ENCODE data around the gene SERPINA12.
"Not testable (repeated sequence)": the region's sequence is repeated elsewhere in the genome, so short reads cannot be mapped to it uniquely, and the experiment has no call there.

SERPINA12 gene

DNA sequence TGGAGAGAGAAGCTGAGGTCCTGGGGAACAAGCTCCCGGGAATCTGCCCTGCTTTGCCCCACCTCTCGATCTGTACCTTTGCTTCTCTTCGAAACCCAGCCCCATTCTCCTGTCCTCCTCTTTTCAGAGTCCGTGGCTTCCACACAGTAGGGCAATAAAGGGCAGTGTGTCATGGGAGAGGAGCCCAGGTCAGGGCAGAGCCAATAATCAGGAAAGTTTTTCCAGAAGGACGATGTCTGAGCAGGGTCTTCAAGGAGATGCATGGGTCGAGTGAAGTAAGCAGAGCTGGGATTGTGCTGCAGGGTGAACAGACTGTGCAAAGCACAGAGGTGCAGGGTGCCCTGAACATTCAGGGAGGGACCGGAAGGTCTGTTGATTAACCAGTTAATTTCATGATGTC lies 29.9 kb upstream of the SERPINA12 start:
- FAIRE-seq (no peak), DNase-seq (ENCODE audit: extremely low spot score, insufficient read length, low read depth) (no peak)

DNA sequence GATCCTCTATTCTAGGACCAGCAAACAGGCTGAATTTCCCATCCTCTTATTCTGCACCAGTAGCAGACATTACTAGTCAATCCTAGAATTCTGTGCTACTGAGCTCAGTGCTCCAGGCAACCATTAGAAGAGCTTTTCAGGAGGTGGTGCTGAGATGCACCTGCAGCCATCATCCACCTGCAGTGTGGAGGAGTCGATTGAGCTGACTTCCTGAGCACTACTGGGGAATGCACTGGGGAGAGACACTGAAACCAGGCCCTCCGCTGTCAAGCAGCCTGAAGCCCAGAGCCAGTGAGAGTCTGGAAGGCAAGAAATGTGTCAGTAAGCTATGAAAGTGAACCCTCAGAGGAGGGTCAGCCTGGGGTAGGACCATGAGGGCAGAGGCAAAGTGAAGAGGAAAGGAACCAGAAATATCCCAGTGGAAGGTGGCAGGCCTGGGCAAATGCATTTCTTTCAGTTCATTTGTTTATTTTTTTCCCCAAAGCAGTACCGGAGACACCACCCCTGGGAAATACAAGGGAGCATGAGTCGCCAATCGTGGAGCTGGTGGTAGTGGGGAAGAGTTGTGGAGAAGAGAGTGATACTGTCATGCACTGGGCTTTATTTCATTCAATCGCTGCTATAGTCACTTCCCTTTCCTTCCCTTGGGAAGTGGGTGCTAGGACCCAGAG lies 28.9 kb upstream of the SERPINA12 start:
- FAIRE-seq, result no peak
- no peak for DNase-seq (ENCODE audit: extremely low spot score, insufficient read length, low read depth)

- DNase-seq (ENCODE audit: extremely low spot score, insufficient read length, low read depth), result no peak
- FAIRE-seq, result peak; percentile 48
These were observed 27.6 kb upstream of the SERPINA12 start for GRCh38 chr14:94536836-94537235.

GRCh38 chr14:94535506-94535905 lies 26.2 kb upstream of the SERPINA12 start:
- no peak for DNase-seq (ENCODE audit: extremely low spot score, insufficient read length, low read depth)
- no peak for FAIRE-seq

DNA sequence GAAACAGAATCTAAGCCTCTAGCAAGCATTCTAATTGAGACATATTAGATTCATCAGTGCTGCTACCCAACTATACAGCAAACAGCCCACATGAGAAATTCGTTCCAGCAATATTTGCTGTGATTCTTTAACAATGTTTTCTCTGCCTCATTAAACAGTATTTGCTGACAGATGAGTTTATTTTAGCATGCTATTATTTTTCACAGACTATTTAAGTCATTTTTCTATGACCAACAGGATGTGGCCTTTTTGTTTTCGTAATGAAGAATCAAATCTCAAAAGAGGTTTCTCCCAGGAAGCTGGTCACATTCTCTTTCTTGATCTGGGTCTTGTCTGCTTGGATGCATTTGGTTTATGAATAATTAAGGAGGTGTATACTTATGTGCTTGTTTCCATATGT lies 23.2 kb upstream of the SERPINA12 start:
- FAIRE-seq (peak; percentile 69), DNase-seq (ENCODE audit: extremely low spot score, insufficient read length, low read depth) (no peak)

DNA sequence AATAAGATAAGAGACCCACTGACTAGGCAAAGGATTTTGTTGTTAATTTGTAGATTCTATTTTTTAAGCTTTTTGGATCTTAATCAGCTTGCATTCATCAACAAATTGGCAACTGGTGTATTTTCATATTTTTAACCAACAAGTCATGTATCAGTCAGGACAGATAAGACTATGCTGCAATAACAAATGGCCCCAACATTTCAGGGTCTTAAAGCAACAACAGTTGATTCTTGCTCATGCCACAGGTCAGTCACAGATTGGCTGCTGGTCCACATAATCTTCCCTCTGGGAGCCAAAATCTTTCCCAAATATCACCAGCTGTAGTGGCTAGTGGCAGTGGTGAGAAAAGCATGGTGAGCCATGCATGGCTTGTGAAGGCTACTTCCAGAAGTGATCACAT lies 21.9 kb upstream of the SERPINA12 start:
- FAIRE-seq (no peak), DNase-seq (ENCODE audit: extremely low spot score, insufficient read length, low read depth) (no peak)

DNA sequence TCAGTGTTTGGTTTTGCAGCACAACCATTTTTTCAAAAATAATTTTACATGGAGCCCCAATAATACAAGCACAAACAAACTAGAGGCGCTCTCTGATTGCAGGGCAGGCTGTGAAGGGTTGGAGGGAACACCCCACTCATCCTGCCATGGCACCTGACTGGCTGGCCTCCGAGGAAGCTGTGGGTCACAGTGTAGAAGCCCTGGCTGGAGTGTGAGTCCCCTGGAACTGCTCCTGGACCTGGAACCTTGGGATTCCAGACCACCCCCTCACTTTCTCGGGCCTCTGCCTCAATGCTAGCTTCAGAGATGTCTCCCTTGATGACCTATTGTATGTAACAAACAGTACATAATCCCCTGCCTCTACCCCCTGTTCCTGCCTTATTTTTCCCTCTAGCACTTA lies 14.8 kb upstream of the SERPINA12 start:
- FAIRE-seq (no peak), DNase-seq (ENCODE audit: extremely low spot score, insufficient read length, low read depth) (no peak)

DNA sequence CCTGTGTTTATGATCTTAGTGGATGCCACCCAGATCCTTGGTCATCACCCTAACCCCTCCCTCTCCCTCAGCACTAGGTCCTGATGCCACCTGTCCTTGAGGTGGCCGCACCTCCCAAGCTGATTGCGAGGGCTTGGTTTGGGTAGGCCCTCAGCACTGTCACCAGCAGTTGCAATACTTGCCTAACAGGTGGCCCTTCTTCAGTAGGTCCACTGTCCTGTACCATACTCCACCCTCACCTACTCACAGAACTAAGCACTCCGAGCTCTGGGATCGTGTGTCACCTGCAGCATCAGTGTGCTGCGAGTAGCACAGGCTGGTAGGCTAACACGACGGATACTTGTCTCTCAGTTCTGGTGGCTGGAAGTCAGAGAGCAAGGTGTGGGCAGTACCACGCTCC lies 14.0 kb upstream of the SERPINA12 start:
- FAIRE-seq (no peak), DNase-seq (ENCODE audit: extremely low spot score, insufficient read length, low read depth) (no peak)

DNA sequence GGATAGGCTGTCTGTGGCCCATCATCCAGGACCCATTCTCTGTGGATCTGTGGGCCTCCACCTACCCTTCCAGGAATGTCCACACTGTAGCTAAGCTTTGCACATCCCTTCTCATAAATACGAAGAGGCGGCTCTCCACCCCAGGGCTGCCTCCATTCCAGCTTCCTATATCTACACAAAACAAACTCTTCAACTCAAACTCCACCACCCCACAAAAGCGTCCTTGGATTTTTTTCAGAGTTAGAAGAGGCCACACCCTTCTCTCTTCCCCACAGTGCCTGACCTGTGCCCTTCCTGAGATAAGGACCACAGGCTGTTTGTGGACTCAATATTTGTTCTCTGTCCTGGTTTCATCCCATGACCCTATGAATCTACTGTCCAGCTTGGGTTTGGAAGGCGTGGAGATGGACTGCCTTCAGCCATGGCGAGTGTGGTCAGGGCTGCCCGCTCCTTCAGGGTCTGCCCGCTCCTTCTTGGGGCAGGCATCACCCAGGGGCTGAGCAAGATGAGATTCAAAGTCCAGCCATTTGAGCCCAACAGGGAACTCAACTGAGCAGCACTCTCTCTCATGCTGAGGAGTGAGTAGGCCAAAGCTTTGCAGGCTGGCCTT lies 13.0 kb upstream of the SERPINA12 start:
- FAIRE-seq, result no peak
- DNase-seq (ENCODE audit: extremely low spot score, insufficient read length, low read depth), result no peak

DNA sequence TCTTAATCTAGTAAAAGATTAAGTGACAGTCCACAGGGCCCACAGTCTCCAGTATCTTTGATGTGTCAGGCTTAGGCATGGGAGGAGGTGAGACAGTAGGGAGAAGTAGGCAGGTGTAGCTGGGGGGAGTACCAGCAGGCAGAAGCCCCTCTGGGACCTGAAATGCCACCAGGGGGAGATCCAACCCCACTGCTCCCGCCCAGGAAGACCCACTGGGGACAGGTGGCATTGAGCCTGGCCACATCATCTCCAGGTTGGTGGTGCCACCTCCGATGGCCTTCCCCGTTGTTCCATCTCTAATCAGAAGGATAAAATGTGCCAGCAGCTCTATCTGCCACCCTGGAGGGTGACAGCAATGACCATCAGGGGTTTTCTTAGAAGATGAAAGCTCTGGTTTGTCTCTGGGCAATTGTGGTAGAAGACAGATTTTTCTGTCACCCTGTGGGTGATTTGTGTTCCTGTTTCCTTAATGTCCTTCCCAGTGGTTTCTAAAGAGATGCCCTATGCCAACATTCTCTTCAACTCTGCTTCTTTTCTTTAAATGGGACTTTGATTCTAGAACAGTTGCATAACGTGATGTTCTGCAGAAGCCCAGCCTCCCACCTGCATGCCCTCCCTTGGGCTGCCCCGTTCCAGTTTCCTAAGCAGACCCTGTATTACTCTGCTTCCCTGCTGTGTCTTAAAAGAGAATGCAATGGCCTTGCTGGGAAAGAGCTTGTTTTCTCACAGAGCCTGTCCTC lies 12.3 kb upstream of the SERPINA12 start:
- FAIRE-seq, result no peak

GRCh38 chr14:94517641-94518257 lies 8.5 kb upstream of the SERPINA12 start:
- DNase-seq (ENCODE audit: extremely low spot score, insufficient read length, low read depth) (no peak), FAIRE-seq (no peak)

More for the DNA sequence above, 12.3 kb upstream of the SERPINA12 start:
- DNase-seq (ENCODE audit: extremely low spot score, insufficient read length, low read depth), result no peak

DNA sequence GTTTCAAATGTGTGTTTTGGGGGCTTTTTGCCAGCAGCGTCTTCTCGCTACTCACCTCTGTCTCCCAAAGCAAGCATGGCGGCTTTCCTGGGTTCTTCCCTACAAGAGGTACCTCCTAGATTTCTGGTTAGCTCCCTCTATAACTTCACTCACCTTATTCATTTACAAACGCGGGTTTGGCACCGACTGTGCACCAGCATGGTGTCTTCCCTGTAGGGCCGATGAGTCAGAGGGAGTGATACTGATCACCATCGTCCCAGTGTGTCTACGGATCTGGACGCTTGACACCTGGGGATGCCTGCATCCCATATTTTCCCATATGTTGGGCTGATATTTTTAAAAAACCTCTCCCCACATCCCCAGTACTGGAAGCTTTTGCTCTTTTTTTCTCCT lies 8.0 kb upstream of the SERPINA12 start:
- FAIRE-seq, result no peak
- no peak for DNase-seq (ENCODE audit: extremely low spot score, insufficient read length, low read depth)

DNA sequence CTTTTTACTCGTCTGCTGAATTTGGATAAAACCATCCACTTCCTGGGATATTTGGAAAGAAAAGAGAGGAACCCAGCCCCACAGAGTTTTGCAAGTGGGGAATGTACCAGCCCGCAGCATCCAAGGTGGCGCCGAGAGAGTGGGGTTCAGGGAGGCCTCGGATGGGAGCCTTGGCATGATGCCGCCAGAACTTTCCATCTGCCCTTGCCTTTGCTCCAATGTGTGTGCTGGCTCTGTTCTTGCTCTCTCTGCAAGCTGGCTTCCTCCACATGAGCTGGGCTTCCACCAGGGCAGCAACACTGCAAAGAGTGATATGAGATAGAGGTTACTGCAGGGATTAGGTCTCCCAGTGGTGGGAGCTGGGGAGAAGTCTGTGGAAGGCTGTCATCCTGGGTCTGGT lies 6.6 kb upstream of the SERPINA12 start:
- FAIRE-seq, result no peak
- no peak for DNase-seq (ENCODE audit: extremely low spot score, insufficient read length, low read depth)

DNA sequence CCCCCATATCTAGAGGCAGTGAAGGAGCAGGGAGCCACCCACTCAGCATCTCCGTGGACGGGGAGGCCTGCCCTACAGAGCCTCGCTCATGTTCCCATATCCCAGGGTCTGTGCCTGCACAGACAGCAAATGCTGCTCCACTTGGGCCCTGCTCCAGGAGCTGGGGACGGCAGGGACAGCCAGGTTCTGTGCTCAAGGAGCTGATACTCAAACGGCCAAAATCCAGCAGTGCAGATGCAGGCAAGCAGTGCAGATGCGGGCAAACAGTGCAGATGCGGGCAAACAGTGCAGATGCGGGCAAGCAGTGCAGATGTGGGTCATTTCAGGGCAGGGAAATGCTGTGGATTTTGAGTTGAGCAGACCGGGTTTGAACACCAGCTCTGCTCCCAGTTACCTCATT lies 6.2 kb upstream of the SERPINA12 start:
- no peak for FAIRE-seq
- DNase-seq (ENCODE audit: extremely low spot score, insufficient read length, low read depth), result no peak

DNA sequence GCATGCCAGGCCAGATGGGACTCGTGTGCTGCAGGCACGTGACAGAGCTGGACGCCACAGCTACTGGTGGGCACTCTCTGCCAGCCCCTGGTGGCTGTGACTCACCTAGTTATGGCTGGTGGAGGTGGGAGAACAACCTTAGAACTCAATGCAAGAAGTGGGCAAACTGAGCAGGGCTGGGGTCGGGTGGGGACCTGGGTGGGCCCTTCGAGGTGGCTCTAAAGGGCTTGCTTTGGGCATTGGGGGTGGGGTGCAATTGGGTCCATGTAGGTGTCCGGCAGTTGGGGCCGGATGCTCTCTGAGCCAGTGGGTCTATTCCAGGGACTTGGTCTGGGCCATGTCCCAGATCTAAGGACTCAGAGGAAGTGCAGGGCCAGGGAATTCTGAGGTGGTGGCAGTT lies 5.1 kb upstream of the SERPINA12 start:
- FAIRE-seq, result no peak
- DNase-seq (ENCODE audit: extremely low spot score, insufficient read length, low read depth), result no peak

DNA sequence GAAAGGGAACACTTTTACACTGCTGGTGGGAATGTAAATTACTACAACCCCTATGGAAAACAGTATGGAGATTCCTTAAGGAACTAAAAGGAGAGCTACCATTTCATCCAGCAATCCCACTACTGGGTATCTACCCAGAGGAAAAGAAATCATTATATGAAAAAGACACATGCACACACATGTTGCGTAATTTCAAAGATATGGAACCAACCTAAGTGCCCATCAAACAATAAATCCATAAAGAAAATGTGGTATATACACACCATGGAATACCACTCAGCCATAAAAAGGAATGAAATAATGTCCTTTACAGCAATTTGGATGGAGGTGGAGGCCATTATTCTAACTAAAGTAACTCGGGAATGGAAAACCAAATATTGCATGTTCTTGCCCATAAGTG lies 1.2 kb upstream of the SERPINA12 start:
- not testable (repeated sequence) for FAIRE-seq; DNase-seq (ENCODE audit: extremely low spot score, insufficient read length, low read depth)

DNA sequence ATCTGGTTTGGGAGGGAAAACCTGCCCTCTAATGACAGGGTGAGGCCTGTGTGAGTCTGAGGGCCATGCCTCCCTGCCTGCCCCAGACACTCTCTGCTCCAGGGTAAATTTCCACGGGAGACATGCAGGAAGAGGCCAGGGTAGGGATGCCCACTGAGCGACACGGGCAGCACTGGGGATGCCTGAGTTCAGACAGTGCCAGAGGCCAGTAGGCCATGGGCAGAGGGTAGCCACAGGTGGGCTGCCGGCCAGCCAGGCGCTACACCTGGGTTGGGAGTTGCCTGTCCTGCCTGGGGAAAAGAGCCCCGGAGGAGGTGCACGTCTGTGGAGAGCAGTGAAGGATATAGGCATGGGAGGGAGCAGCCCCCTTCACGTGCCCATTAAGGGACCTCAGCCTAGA lies 3.6 kb downstream of the SERPINA12 start:
- FAIRE-seq (no peak), DNase-seq (ENCODE audit: extremely low spot score, insufficient read length, low read depth) (no peak)

- FAIRE-seq (no peak), DNase-seq (ENCODE audit: extremely low spot score, insufficient read length, low read depth) (no peak)
These were observed 4.1 kb downstream of the SERPINA12 start for GRCh38 chr14:94505206-94505605.

GRCh38 chr14:94501588-94502516 lies 7.4 kb downstream of the SERPINA12 start:
- no peak for FAIRE-seq
- DNase-seq (ENCODE audit: extremely low spot score, insufficient read length, low read depth), result no peak

DNA sequence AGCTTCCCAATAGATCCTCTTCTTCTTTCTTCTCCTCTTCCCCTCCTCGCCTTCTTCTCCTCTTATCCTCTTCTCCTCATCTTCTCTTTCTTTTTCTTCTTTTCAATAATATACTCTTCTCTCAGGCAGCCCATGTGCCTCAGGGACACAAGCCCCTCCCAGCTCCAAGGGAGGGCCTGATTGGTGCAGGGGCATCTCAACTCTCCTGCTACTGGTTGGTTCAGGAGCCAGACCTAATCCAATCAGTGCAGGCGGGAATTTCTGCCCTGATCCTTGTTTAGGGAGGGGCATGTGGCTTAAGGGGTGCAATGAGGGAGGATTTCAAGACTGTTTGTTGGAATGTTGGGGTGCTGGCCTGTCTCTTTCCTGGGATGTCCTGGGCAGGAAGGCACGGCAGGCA lies 9.0 kb downstream of the SERPINA12 start:
- FAIRE-seq (no peak), DNase-seq (ENCODE audit: extremely low spot score, insufficient read length, low read depth) (no peak)

Data from GM18507 (cell line).